Fibroblast of skin of right biceps (primary cell): ENCODE results near the gene RAB18.
"Not testable (repeated sequence)": the region's sequence is repeated elsewhere in the genome, so short reads cannot be mapped to it uniquely, and the experiment has no call there.

ENCODE experiments used
- DNase-seq: peaks from one replicate; pipeline ENCODE4 v3.0.0-alpha.2; 2013

The RAB18 gene

DNA sequence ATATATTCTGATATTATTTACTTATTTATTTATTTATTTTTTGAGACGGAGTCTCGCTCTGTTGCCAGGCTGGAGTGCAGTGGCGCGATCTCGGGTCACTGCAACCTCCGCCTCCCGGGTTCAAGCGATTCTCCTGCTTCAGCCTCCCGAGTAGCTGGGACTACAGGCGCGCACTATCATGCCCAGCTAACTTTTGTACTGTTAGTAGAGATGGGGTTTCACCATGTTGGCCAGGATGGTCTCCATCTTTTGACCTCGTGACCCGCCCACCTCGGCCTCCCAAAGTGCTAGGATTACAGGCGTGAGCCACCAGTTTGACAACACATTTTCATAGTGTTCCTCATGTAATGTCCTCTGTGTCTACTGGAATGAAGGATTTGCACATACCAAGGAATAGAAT, 1.4 kb downstream of the RAB18 start:
- DNase-seq: not testable (repeated sequence)

DNA sequence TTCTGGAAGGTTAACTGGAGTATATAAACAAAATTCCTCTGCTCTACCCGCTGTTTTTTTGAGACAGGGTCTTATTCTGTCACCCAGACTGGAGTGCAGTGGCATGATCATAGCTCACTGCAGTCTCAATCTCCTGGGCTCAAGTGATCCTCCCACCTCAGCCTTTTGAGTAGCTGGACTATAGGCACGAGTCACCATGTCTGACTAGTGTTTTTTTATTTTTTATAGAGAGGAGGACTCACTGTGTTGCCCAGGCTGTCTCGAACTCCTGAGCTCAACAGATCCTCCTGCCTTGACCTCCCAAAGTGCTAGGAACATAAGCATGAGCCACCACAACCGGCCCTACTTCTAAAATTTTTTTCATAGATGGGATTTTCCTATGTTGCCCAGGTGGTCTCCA, 2.2 kb downstream of the RAB18 start:
- peak; percentile 38 for DNase-seq

GRCh38 chr10:27512548-27512947, 8.4 kb downstream of the RAB18 start:
- peak; percentile 31 for DNase-seq

DNA sequence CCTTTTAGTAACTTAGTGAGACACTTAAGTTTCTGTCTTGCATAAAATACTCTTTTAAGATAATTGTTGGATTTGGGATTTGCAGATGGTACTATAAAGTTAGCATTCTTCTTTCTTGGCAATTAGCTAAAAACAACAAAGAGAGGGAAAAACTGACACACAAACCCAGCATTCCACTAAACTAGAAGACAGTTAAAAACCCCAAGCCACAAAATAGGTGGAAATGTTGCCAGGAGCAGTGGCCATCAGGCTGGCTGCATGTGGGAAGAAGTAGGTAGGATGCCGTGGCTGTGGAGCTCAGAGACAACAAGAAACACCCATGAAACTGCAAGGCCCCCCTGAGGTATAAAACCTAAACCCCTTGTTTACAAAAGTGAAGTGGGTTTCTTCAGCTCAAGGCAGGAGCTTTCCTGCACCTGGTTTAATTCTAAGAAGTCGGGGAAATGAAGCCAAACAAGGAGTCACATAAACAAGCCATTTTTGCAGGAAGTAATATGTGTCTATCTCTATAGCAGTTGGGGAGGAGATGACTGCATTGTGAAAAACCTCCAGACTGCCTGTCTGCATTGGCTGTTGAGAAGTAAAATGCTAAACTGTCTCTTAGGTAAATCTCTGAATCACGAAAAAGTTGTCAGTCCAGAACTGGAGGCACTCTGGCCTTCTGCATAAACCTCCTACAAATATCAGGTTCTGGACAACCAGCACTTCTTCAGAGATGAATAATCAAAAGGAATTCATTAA, 9.5 kb downstream of the RAB18 start:
- peak; percentile 66 for DNase-seq

DNA sequence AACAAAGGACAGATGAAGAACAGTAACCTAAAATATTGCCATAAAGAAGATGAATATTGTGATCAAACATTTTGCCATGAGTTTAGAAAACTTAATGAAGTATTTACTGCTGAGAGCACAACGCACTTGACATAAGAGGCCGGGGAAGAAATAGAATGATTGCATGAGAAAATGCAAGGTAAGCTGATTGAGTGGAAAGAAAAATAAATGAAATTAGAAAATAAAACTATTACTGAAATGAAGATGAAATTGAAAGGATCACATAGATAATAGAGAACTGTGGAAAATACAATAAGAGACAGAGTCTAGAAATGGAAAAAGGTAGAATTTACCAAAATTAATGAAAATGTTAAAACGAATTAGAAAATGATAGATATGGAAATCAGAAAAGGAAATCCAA, 10.1 kb downstream of the RAB18 start:
- DNase-seq: no peak

DNA sequence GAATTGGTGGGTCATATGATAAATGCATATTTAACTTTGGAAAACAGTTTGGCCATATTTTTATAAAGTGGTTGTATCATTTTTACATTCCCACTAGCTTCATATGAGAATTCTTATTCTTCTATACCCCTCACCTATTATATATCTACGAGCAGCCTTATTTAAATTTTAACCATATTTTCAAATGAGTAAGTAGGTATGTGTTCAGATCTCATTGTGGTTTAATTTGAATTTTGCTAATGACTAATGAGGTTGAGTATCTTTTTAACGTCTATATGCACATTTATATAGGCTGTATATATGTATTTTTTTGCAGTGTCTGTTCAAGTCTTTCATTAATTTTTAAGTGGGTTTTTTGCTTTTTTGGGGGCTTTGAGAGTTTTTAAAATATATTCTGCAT, 14.2 kb downstream of the RAB18 start:
- no peak for DNase-seq

DNA sequence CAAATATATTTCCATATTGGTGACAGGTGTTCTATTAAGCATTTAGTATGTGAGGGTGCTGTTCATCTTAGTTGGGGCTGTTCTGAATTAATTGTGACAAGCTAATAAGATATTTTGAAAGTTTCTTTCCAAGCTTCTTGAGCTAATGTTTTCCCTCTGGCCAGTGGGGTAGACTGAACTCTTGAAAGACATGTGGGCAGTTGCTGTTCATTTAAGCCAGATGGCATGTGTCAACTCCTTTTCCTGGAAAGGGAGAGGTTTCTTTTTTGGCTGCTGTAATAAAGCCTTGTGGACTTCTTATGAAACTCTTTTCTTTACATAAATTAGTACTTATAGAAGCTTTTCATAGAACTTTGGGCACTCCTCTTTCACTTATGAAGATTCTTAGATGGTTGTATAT, 21.7 kb downstream of the RAB18 start:
- DNase-seq: peak; percentile 25

DNA sequence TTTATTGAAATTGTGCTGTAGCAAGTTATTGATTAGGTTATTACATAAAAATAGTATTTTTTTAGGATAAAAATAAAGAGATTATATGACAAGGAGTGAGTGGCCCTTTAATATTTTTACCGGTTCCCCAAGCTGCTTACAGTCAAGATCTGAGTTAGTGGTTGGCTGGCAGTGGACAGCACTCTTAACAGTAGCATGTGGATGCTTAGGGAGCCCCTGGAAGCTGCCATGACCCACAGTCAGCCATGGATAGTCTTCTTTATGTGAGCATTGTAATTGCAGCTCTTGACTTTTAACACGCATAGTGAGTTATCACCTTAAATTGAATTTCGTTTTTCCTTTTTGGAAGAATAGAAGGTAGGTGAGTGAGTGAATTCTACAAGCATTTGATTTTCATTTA, 22.1 kb downstream of the RAB18 start:
- no peak for DNase-seq

DNA sequence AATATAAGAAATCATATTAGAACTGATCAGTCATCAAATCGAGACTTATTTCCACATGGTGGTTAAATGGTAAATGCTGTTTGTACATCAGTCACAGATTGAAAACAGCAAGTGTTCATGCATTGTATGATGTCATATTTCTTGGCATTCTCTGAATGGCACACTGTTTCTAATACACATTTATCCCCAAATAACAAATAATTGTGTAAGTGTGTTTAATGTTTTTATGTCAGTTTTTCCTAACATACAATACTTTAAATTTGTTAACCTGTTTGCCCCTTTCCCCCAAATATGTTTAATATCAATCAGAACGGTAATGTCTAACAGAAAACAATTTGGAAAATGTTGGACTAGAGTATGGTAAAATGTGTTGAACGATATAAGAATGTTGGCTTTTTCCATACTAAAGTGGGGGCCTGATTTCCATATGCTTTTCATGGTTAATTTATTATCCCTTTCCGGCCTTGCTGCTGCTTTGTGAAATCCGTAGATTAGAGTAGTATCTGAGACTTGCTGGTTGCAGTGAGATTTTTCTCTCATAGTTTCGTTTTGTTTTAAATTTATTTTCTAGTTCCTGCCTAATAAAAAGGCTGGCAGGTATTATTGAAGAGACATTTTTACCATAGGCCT, 23.7 kb downstream of the RAB18 start:
- DNase-seq: no peak

- no peak for DNase-seq
These were observed 25.1 kb downstream of the RAB18 start for GRCh38 chr10:27529010-27529783.

DNA sequence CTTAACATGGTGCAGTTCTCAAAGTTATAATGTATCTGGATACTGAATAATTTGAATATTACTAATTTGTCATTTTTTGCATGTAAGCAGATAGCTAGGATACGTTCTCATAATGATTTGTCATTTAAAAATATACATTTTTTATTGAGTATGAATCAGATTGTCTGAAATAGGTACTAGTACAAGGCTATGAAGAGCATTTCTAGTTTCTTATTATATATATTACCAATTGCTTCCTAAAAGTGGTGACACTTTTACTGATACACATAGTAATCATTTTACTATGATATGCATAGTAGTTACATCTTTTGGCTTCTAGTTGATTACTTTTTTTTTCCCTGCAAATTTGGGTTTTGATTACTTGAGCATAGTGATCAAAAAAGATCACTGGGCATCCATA, 26.4 kb downstream of the RAB18 start:
- DNase-seq: no peak

GRCh38 chr10:27531336-27531847, 27.3 kb downstream of the RAB18 start:
- DNase-seq: no peak

- no peak for DNase-seq
These were observed 30.1 kb downstream of the RAB18 start for GRCh38 chr10:27534161-27534700.

GRCh38 chr10:27535317-27535716, 31.2 kb downstream of the RAB18 start:
- no peak for DNase-seq

DNA sequence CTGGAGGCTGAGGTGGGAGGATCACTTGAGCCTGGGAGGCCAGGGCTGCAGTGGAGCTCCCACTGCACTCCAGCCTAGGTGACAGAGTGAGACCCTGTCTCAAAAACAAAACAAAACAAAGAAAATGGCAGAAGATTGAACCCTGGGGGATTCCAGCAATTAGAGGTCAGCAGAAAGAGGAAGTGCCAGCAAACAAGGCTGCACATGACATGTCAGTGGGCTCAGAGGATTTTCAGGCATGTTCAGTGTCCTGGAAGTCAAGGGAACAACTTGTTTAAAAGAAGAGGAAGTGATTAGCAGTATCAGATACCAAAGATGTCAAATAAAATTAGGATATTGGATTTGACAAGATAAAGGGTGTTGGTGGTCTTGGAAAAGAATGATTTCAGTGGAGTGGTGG, 32.3 kb downstream of the RAB18 start:
- no peak for DNase-seq

DNA sequence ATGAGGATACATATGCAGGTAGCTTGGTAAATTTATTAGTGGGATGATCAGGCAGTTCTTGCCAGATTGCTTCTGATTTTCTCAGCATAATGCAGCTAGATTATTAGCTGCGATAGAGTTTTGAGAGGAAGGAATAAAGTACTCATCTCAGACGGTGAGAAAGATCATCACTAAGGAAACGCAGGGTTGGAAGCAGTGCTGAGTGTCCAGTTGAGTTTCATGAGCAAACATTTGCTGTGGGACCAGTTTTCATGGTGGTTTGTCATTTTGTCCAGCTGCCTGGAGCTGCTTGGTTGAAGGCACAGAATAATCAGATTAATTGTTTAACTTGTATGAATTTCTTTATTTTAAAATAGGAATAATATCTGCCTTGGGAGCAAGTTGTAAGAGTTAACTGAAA, 33.1 kb downstream of the RAB18 start:
- DNase-seq: no peak

DNA sequence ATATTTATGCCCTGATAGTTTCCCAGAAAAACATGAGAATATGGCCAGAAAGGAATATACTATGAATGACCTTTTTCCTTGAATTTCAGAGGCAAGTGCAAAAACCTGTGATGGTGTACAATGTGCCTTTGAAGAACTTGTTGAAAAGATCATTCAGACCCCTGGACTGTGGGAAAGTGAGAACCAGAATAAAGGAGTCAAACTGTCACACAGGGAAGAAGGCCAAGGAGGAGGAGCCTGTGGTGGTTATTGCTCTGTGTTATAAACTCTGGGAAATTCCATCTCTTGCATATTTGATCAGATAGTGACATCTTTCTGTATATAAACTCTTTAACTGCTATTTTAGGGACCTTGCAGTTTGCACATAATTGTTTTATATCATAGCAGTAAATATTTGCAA, 33.7 kb downstream of the RAB18 start:
- DNase-seq: no peak

GRCh38 chr10:27540672-27541071, 36.6 kb downstream of the RAB18 start:
- no peak for DNase-seq

DNA sequence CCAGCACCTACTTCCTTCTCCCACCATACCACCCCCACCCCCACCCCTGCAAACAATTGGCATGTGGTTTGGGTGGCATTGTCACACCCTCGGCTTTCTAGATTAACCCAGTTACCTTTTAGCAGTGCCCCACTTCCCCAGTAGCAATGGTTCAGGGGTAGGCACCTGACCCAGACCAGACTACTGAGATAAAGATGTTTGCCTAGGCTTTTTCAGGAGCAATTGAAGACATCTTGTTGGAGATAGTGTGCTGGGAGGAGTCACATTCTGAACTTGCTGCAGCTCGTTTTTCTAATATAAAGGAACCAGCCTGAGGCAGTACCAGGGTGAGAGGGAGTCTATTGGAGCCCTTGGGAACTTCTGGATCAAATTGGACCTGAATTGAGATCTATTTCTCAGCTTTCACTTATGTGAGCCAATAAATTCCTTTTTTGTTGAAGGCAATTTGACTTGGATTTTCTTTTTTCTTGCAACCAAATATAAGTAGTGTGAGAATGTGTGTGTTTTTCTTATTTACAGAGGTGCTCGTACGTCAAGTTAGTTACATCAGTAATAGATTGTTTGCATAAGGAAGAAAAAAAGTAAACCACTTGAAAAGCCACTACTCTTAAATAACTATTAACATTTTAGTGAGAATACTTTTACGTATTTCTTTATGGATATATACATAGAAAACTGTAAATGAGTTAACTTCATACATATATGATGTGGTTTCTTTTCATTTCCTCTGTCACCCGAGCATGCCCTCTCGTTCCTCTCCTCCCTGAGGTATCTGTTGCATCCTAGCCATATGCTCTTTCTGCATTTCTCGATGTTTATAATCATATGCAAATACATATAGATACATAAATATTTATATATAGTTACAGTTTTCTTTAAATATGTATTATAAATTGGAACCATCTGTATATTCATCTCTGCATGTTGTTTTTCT, 38.0 kb downstream of the RAB18 start:
- DNase-seq: no peak

DNA sequence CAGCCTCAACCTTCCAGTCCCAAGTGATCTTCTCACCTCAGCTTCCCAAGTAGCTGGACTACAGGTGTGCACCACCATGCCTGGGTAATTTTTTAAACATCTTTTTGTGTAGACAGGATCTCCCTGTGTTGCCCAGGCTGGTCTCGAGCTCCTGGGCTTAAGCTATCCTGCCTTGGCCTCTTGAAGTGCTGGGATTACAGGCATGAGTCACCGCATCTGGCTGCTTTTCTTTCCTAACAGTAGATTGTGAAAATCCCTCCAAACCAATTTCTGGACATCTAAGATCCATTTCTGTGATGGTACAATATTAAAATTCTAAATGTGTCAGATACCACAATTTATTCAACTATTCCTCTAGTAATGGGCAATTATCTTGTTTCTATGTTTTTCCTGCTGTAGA, 38.7 kb downstream of the RAB18 start:
- peak; percentile 31 for DNase-seq

GRCh38 chr10:27547047-27547446, 42.9 kb downstream of the RAB18 start:
- no peak for DNase-seq

DNA sequence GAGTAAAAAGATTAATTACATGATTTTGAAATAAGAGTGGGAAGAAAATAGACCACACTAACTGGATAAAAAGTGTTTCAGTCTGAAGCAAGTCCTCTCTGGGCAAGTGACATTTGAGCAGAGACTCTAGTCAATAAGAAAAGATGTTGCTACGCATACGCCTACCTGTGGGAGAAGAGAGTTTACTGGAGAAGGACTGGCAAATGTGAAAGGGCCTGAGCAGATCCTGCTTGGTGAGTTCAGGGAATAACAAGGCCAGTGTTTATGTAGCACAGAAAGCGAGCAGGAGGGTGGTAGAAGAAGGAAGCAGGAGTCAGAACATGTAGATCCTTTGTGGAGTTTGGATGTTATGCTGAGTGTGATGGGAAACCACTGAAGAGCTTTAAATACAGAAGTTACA, 43.4 kb downstream of the RAB18 start:
- DNase-seq: no peak
